ENCODE measurements around the gene DISP3.

GRCh38 chr1:11518791-11519628 is 40.1 kb downstream of the DISP3 start:
- TF ChIP-seq CTCF (optimal IDR thresholded peaks at IDR 0.05 in 1 of 3, IDR thresholded peaks at IDR 0.05 in 1 of 3, conservative IDR thresholded peaks at IDR 0.05 in 1 of 3; ENCODE audit: extremely low read depth in 1 of 3, insufficient read depth in 2 of 3, low read length in 3 of 3) = no peak
- TF ChIP-seq EZH2 (IDR thresholded peaks at IDR 0.05; ENCODE audit: low read length) = no peak
